Measurements from ENCODE around the gene SLC25A25.
"Not testable (repeated sequence)": the region's sequence is repeated elsewhere in the genome, so short reads cannot be mapped to it uniquely, and the experiment has no call there.

SLC25A25 gene

GRCh38 chr9:128067645-128068385 is at the start of gene SLC25A25:
Gene SLC25A25 (plus strand): TSS chr9:128068232. CDS start chr9:128068320, 88 bp downstream.
- peak; percentile 100 for DNase-seq (ENCODE audit: low read depth in 2 of 2)

GRCh38 chr9:128020692-128021091 is 47.3 kb upstream of the SLC25A25 start:
- DNase-seq (ENCODE audit: low read depth in 2 of 2): no peak

- no peak for DNase-seq (ENCODE audit: low read depth in 2 of 2)
These were observed 46.9 kb upstream of the SLC25A25 start for GRCh38 chr9:128021098-128021497.

DNA sequence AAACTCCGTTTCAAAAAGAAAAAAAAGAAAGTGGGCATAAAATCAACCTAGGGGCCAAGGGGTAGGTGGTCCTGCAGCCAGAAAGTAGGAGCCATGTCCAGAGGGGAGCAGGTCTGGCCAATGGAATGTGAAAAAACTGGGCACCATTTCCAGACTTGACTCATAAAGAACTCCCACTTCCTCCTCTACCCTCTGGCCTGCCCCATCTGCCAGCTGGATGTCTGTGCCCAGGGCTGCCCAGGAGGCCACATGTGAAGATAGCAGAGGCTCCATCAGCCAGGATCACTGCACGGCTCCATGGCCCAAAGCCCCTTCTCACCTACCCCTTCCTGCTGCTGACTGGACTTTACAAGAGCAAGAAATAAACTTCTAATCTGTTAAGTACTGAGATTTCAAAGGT is 45.1 kb upstream of the SLC25A25 start:
- DNase-seq (ENCODE audit: low read depth in 2 of 2): no peak

DNA sequence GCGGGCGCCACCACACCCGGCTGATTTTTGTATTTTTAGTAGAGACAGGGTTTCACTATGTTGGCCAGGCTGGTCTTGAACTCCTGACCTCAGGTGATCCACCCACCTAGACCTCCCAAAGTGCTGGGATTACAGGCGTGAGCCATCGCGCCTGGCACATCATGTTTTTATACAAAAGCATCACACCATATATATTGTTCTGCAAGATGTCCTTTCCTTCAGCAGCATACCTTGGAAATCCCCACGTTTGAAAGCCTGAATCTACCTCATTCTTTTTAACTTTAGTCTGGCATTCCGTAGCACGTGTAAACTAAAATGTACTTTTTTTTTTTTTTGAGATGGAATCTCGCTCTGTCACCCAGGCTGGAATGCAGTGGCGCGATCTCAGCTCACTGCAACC is 44.4 kb upstream of the SLC25A25 start:
- not testable (repeated sequence) for DNase-seq (ENCODE audit: low read depth in 2 of 2)

DNA sequence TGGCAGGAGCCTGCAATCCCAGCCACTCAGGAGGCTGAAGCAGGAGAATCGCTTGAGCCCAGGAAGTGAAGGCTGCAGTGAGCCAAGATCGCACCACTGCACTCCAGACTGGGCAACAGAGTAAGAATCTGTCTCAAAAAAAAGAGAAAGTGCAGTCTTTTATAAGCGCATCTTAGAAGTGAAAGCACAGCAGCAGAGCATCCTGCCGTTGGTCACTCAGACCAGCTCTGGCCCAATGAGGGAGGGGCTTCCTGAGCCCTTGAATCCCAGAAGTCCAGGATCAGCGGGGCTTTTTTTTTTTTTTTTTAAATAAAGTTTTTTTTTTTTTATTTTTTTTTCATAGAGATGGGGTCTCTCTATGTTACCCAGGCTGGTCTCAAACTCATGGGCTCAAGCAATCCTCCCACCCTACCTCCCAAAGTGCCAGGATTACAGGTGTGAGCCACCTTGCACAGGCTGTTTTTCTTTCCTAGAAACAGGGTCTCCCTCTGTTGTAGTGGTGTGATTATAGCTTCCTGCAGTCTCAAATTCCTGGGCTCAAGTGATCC is 43.2 kb upstream of the SLC25A25 start:
- no peak for DNase-seq (ENCODE audit: low read depth in 2 of 2)

- no peak for DNase-seq (ENCODE audit: low read depth in 2 of 2)
These were observed 42.3 kb upstream of the SLC25A25 start for GRCh38 chr9:128025736-128026135.

DNA sequence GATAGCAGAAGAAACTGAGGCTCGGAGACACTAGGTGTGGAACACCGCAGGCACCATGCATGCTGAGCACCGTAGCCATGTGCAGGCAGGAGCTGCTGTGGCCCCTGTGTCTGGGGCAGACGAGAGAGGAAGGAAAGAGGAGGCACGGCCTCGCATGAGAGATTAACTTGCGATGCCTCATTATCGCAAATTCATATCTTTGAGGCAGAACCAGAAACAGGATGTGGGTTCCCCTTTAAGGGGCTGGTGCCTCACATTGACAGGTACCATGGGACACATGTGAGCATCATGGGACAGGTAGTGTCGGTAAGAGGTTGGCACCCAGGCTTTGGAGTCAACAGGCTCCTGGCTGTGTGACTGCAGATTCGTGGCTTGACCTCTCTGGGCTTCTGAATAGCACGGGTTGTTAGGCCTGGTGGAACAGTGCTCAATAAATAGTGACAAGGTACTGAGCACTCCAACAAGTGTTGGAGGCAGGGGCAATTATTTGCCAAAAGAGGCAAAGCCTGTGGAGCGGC is 41.7 kb upstream of the SLC25A25 start:
- peak; percentile 43 to 63 for DNase-seq (ENCODE audit: low read depth in 2 of 2)

DNA sequence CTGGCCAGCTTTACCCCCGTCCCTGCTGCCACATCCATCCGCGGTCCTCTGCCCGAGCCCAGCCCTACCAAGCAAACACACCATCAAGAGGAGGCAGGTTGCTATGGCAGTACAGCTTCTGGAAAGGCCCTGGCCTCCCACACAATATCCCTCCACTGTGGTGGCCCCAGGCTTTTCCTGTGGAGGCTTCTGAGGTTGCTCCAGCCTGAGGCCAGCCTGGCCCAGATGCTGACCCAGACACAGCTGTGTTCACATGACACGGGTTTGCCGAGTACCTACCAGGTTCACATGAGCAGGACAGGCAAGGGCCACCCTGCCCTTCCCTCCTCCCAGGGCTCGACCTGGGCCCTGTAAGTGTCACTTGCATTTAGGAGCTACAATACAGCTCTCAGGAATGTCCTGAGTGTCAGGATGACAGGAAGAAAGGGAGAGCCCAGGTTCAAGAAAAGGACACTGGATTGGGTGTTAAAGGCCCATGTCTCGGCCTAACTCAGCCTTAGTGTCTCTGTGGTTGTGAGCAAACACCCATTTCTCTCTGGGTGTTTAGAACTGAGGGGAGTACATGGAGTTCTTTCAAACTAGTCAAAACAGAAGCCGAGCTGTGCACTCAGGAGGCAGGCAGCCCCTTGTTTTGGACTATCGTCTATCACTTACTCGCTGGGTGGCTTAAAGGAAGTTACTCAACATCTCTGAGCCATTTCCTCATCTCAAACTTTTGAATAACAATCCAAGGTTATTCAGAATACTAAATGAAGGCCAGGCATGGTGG is 41.1 kb upstream of the SLC25A25 start:
- no peak for DNase-seq (ENCODE audit: low read depth in 2 of 2)

GRCh38 chr9:128027705-128028104 is 40.3 kb upstream of the SLC25A25 start:
- DNase-seq (ENCODE audit: low read depth in 2 of 2): no peak

DNA sequence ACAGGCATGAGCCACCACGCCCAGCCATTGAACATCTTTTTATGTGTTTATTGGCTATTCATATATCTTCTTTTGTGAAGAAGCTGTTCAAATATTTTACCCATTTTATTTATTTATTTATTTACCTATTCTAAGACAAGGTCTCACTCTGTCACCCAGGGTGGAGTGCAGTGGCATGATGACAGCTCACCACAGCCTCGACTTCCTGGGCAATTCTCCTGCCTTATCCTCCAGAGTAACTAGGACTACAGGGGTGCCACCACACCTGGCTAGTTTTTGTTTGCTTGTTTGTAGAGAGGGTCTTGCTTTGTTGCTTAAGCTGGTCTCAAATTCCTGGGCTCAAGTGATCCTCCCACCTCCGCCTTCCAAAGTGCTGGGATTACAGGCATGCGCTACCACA is 34.4 kb upstream of the SLC25A25 start:
- no peak for DNase-seq (ENCODE audit: low read depth in 2 of 2)

- DNase-seq (ENCODE audit: low read depth in 2 of 2): peak; percentile 16 to 39
These were observed 33.0 kb upstream of the SLC25A25 start for GRCh38 chr9:128034821-128035652.

GRCh38 chr9:128036522-128036921 is 31.5 kb upstream of the SLC25A25 start:
- DNase-seq (ENCODE audit: low read depth in 2 of 2): not testable (repeated sequence)

GRCh38 chr9:128040783-128041182 is 27.2 kb upstream of the SLC25A25 start:
- not testable (repeated sequence) for DNase-seq (ENCODE audit: low read depth in 2 of 2)

- no peak for DNase-seq (ENCODE audit: low read depth in 2 of 2)
These were observed 26.0 kb upstream of the SLC25A25 start for GRCh38 chr9:128042043-128042442.

DNA sequence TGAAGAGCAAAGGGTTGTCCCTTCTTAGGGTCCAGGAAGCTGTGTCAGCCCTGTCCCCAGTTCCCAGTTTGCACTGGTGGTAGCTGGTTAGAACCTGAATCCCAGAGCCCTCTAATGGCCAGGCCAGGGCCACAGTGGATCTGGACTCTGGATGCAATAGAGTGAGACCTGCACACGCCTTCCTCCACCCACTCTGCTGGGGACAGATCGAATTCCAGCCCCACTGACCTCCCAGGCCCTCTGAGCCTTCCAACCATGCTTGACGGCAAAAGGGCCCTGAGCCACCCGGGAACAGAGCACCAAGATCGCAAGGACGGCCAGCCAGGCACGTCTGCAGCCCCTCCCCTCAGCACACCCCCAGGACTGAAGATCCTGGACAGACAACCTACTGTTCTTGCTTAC is 24.6 kb upstream of the SLC25A25 start:
- no peak for DNase-seq (ENCODE audit: low read depth in 2 of 2)

DNA sequence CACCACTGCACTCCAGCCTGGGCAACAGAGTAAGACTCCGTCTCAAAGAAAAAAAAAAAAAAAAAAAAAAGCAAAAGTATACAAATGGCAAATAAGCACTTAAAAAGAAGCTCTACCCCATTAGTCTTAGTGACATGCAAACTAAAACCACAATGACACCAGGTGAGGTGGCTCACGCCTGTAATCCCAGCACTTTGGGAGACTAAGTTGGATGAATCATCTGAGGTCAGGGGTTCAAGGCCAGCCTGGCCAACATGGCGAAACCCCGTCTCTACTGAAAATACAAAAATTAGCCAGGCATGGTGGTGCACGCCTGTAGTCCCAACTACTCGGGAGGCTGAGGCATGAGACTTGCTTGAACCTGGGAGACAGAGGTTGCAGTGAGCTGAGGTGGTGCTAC is 22.6 kb upstream of the SLC25A25 start:
- DNase-seq (ENCODE audit: low read depth in 2 of 2): not testable (repeated sequence)

DNA sequence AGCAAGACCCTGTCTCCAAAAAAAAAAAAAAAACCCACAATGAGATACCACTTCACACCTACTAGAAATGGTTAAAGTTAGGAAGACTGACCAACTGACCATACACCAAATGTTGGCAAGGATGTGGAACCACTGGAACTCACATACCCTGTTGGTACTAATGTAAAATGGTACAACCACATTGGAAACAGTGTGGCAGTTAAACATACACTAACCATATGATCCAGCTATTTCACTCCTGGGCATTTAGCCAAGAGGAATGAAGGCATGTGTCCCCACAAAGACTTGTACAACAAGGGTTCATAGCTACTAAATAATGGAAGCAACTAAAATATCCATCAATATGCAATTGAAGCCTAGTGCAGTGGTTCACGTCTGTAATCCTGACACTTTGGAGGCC is 22.2 kb upstream of the SLC25A25 start:
- no peak for DNase-seq (ENCODE audit: low read depth in 2 of 2)

GRCh38 chr9:128047231-128047630 is 20.8 kb upstream of the SLC25A25 start:
- no peak for DNase-seq (ENCODE audit: low read depth in 2 of 2)

DNA sequence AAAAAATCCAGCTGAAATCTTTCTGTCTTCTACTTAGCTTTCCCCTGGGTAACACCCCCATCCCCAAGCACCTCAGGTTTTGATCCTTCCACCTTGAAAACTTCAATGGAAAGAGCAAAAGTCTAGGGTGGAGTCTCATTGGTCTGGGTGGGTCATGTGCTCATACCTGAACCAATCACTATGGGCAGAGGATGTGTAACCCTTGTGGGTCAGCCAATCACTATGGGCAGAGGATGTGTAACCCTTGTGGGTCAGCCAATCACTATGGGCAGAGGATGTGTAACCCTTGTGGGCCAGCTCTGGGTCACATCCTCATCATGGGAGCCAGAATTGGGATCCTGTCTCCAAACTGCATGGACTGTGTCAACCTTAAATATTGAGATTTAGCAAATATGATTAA is 19.4 kb upstream of the SLC25A25 start:
- no peak for DNase-seq (ENCODE audit: low read depth in 2 of 2)

GRCh38 chr9:128049843-128050242 is 18.2 kb upstream of the SLC25A25 start:
- no peak for DNase-seq (ENCODE audit: low read depth in 2 of 2)
